HepG2 (cell line): ENCODE measurements around the gene PIGBOS1.

Experiments used
- CEBPB ChIP-seq: IDR thresholded peaks from 2 replicates; pipeline ENCODE4 v1.6.1; 2011; ENCODE audit warnings: low read depth, low read length, improper control_type of control experiment, borderline replicate concordance
- FOXM1 ChIP-seq: sonication (generic); formaldehyde crosslinking; IDR thresholded peaks from 2 replicates; pipeline ENCODE4 v1.5.0; 2020; ENCODE audit warnings: missing genetic modification reagents
- KLF16 ChIP-seq, 2 experiments: sonication (generic) in 1 of 2; formaldehyde crosslinking in 1 of 2; IDR thresholded peaks; 2 replicates each; pipeline versions ENCODE4 v1.6.1 to v1.8.0; 2016 to 2023; ENCODE audit warnings: missing genetic modification reagents in 2 of 2, missing compliant biosample characterization in 1 of 2
- POLR2A ChIP-seq, 2 experiments: IDR thresholded peaks; 2 replicates each; pipeline ENCODE4 v1.6.1; 2011; ENCODE audit warnings: low read depth in 2 of 2, low read length in 2 of 2, mild to moderate bottlenecking in 1 of 2, moderate library complexity in 1 of 2; ENCODE audit not compliant: insufficient read depth in 1 of 2
- SIN3A ChIP-seq: IDR thresholded peaks from 2 replicates; pipeline ENCODE4 v1.6.1; 2011; ENCODE audit warnings: low read depth, mild to moderate bottlenecking, control low read depth, low read length, borderline replicate concordance
- TGIF2 ChIP-seq: IDR thresholded peaks from 2 replicates; pipeline ENCODE4 v1.6.1; 2016; ENCODE audit warnings: control low read depth, missing compliant biosample characterization
- USF2 ChIP-seq, 2 experiments: sonication (generic) in 1 of 2; formaldehyde crosslinking in 1 of 2; IDR thresholded peaks; 2 replicates each; pipeline versions ENCODE4 v1.5.1 to v1.6.1; 2011 to 2020; ENCODE audit warnings: borderline replicate concordance in 1 of 2, low read depth in 1 of 2, low read length in 1 of 2, mild to moderate bottlenecking in 1 of 2, missing genetic modification reagents in 1 of 2, moderate library complexity in 1 of 2
- ZNF720 ChIP-seq: sonication (generic); formaldehyde crosslinking; IDR thresholded peaks from 2 replicates; pipeline ENCODE4 v1.4.0; 2020; ENCODE audit warnings: missing genetic modification reagents
- ZNF75D ChIP-seq: sonication (generic); formaldehyde crosslinking; IDR thresholded peaks from 2 replicates; pipeline ENCODE4 v1.8.1; 2023; ENCODE audit warnings: missing genetic modification reagents, mild to moderate bottlenecking, borderline replicate concordance
- TF ChIP-seq, protein P1 (sequence below): sonication (generic); formaldehyde crosslinking; IDR thresholded peaks from 2 replicates; pipeline ENCODE4 v1.5.0; 2020; ENCODE audit warnings: mild to moderate bottlenecking, missing genetic modification reagents, moderate library complexity
- TF ChIP-seq, protein P2 (sequence below): sonication (generic); formaldehyde crosslinking; IDR thresholded peaks from 2 replicates; pipeline ENCODE4 v1.4.0; 2020; ENCODE audit warnings: missing genetic modification reagents
- TF ChIP-seq, protein P3 (sequence below): IDR thresholded peaks from 2 replicates; pipeline ENCODE4 v1.6.1; 2016; ENCODE audit warnings: low read depth, missing genetic modification reagents, missing compliant biosample characterization

DNA sequence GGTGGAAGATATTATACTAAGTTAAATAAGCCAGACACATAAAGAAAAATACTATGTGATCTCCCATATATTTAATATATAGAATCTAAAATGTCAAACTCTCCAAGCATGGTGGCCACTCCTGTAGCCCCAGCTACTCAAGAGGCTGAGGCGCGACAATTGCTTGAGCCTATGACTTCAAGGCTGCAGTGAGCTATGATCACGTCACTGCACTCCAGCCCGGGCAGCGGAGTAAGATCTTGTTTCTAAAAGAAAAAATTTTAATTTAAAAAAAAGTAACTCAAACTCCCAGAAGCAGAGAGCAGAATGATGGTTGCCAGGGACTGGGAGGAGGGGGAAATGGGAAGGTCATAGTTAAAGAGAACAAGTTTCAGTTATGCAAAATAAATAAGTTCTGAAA is 42.6 kb downstream of the PIGBOS1 start:
- TF ChIP-seq ZNF75D (CRISPR knock-in tag), result no peak
- no peak for TF ChIP-seq SIN3A
- no peak for TF ChIP-seq ZNF720
- TF ChIP-seq, protein P1, sequence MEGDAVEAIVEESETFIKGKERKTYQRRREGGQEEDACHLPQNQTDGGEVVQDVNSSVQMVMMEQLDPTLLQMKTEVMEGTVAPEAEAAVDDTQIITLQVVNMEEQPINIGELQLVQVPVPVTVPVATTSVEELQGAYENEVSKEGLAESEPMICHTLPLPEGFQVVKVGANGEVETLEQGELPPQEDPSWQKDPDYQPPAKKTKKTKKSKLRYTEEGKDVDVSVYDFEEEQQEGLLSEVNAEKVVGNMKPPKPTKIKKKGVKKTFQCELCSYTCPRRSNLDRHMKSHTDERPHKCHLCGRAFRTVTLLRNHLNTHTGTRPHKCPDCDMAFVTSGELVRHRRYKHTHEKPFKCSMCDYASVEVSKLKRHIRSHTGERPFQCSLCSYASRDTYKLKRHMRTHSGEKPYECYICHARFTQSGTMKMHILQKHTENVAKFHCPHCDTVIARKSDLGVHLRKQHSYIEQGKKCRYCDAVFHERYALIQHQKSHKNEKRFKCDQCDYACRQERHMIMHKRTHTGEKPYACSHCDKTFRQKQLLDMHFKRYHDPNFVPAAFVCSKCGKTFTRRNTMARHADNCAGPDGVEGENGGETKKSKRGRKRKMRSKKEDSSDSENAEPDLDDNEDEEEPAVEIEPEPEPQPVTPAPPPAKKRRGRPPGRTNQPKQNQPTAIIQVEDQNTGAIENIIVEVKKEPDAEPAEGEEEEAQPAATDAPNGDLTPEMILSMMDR, result no peak
- TF ChIP-seq, protein P2, sequence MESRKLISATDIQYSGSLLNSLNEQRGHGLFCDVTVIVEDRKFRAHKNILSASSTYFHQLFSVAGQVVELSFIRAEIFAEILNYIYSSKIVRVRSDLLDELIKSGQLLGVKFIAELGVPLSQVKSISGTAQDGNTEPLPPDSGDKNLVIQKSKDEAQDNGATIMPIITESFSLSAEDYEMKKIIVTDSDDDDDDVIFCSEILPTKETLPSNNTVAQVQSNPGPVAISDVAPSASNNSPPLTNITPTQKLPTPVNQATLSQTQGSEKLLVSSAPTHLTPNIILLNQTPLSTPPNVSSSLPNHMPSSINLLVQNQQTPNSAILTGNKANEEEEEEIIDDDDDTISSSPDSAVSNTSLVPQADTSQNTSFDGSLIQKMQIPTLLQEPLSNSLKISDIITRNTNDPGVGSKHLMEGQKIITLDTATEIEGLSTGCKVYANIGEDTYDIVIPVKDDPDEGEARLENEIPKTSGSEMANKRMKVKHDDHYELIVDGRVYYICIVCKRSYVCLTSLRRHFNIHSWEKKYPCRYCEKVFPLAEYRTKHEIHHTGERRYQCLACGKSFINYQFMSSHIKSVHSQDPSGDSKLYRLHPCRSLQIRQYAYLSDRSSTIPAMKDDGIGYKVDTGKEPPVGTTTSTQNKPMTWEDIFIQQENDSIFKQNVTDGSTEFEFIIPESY (CRISPR knock-in tag), result no peak
- no peak for TF ChIP-seq KLF16 (CRISPR knock-in tag; IDR thresholded peaks at IDR 0.05)
- no peak for TF ChIP-seq USF2 (IDR thresholded peaks at IDR 0.05; ENCODE audit: low read depth, low read length)
- no peak for TF ChIP-seq USF2 (CRISPR knock-in tag; IDR thresholded peaks at IDR 0.05; ENCODE audit: borderline replicate concordance)
- TF ChIP-seq TGIF2 (CRISPR knock-in tag), result no peak
- TF ChIP-seq, protein P3, sequence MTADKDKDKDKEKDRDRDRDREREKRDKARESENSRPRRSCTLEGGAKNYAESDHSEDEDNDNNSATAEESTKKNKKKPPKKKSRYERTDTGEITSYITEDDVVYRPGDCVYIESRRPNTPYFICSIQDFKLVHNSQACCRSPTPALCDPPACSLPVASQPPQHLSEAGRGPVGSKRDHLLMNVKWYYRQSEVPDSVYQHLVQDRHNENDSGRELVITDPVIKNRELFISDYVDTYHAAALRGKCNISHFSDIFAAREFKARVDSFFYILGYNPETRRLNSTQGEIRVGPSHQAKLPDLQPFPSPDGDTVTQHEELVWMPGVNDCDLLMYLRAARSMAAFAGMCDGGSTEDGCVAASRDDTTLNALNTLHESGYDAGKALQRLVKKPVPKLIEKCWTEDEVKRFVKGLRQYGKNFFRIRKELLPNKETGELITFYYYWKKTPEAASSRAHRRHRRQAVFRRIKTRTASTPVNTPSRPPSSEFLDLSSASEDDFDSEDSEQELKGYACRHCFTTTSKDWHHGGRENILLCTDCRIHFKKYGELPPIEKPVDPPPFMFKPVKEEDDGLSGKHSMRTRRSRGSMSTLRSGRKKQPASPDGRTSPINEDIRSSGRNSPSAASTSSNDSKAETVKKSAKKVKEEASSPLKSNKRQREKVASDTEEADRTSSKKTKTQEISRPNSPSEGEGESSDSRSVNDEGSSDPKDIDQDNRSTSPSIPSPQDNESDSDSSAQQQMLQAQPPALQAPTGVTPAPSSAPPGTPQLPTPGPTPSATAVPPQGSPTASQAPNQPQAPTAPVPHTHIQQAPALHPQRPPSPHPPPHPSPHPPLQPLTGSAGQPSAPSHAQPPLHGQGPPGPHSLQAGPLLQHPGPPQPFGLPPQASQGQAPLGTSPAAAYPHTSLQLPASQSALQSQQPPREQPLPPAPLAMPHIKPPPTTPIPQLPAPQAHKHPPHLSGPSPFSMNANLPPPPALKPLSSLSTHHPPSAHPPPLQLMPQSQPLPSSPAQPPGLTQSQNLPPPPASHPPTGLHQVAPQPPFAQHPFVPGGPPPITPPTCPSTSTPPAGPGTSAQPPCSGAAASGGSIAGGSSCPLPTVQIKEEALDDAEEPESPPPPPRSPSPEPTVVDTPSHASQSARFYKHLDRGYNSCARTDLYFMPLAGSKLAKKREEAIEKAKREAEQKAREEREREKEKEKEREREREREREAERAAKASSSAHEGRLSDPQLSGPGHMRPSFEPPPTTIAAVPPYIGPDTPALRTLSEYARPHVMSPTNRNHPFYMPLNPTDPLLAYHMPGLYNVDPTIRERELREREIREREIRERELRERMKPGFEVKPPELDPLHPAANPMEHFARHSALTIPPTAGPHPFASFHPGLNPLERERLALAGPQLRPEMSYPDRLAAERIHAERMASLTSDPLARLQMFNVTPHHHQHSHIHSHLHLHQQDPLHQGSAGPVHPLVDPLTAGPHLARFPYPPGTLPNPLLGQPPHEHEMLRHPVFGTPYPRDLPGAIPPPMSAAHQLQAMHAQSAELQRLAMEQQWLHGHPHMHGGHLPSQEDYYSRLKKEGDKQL (CRISPR knock-in tag), result no peak
- no peak for TF ChIP-seq POLR2A (IDR thresholded peaks at IDR 0.05; ENCODE audit: insufficient read depth in 1 of 2, low read depth in 2 of 2, low read length in 2 of 2)
- TF ChIP-seq CEBPB, result no peak
- TF ChIP-seq FOXM1 (CRISPR knock-in tag), result no peak
